ENCODE measurements around the gene KCTD5.
"Not testable (repeated sequence)": the region's sequence is repeated elsewhere in the genome, so short reads cannot be mapped to it uniquely, and the experiment has no call there.

Gene KCTD5

DNA sequence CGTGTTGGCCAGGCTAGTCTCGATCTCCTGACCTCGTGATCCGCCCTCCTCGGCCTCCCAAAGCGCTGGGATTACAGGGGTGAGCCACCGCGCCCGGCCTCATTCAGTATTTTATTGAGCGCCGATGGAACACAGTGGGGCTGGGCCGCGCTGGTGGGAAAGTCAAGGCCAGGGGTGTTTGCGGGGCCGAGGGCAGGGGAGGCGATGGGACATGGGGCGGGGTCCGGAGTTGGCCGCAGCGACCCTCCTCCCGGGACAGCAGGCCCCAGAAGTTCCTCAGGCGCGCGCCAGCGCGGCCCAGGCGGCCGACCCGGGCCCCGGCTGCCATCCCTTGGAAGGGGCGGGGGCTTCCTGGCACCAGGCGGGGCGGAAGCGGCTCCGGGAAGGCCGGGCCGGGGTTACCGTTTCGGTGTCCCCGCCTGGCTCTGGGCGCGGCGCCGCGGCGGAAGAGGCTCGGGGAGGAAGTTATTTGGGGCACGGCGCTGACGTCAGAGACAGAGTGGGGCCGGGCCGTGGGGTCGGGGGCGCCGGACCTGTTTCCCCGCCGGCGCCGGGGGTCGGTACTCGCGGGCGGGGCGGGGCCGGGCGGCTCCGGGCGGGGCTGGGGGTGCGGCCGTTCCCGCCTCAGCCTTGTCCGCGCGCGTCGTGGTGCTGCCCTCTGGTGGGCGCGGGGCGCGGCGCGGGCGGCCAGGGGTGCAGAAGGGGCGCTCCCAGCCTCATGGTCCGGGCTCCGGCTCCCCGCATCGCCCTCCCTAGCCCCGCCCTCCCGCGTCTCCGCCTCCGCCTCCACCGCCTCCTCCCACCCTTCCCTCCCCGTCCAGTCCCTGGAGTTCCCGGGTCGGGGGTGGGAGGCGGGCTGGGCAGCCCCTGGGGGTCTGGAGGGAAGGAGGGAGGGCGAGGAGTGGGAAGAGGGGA, 38.7 kb downstream of the KCTD5 start:
- Histone ChIP-seq H3K36me3 (ENCODE audit: insufficient read depth, low read length) (no peaks in the 10 kb centered on the region), H3K4me1 (ENCODE audit: insufficient read depth, low read length) (no peaks in the 10 kb centered on the region), H3K4me3 (ENCODE audit: low read length) (peak overlapping the region; percentile 66), H3K9ac (ENCODE audit: low read depth, low read length) (peak overlapping the region; percentile 74), H3K27ac (ENCODE audit: low read depth, low read length) (peak overlapping the region; percentile 79), H3K27me3 (ENCODE audit: insufficient read depth, low read length) (no peaks in the 10 kb centered on the region), H3K9me3 (ENCODE audit: insufficient read depth, low read depth, low read length) (no peaks in the 10 kb centered on the region)
- WGBS, result 2% methylated on average over 88 of the region's 99 CpGs

DNA sequence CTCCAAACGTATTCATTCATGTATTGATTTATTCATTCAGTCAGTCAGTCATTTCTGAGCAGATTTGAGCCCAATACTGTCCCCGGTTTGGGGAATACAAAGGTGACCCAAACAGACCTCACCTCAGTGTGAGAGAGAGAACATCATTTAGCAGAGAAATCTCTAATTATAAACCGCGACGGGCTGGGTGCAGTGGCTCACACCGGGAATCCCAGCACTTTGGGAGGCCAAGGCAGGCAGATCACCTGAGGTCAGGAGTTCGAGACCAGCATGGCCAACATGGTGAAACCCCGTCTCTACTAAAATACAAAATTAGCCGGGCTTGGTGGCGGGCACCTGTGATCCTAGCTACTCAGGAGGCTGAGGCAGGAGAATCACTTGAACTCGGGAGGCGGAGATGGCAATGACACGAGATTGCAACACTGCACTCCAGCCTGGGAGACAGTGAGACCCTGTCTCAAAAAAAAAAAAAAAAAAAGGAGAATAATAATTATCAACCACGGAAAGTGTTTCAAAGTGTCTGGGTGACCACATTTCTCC, 39.4 kb downstream of the KCTD5 start:
- H3K9ac ChIP-seq (ENCODE audit: low read depth, low read length), result peak overlapping the region; percentile 63
- H3K27me3 ChIP-seq (ENCODE audit: insufficient read depth, low read length); H3K4me1 ChIP-seq (ENCODE audit: insufficient read depth, low read length); H3K9me3 ChIP-seq (ENCODE audit: insufficient read depth, low read depth, low read length); H3K36me3 ChIP-seq (ENCODE audit: insufficient read depth, low read length): not testable (repeated sequence)
- peak overlapping the region; percentile 79; the same call in 1 of the 2 replicates for H3K27ac ChIP-seq (ENCODE audit: low read depth, low read length)
- 58% methylated on average over 13 of the region's 14 CpGs for WGBS
- peak overlapping the region; percentile 66 for H3K4me3 ChIP-seq (ENCODE audit: low read length)

DNA sequence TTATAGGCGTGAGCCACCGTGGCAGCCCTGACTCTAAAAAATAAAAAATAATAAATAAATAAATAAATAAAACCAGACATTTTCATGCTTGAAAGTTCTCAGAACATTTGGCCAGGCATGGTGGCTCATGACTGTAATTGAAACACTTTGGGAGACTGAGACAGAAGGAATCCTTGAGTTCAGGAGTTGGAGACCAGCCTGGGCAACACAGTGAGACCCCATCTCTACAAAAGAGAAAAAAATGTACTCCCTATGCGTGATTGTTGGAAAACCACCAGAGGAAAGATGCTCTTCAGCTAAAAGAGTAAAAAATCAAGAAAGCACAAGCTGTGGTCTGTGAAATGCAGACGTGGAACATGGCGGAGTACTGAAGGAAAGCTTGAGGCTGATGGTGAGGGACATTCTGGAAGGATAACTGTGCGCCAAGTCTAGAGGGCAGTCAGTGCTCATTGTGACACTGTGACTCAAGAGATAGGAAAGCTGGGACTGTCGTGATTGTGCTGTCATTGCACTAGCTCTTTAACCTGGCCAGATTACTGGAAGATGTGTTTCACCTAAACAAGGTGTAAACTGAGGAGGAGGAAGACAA, 41.9 kb downstream of the KCTD5 start:
- no peak overlapping the region for H3K4me3 ChIP-seq (ENCODE audit: low read length)
- no peak overlapping the region for H3K9ac ChIP-seq (ENCODE audit: low read depth, low read length)

DNA sequence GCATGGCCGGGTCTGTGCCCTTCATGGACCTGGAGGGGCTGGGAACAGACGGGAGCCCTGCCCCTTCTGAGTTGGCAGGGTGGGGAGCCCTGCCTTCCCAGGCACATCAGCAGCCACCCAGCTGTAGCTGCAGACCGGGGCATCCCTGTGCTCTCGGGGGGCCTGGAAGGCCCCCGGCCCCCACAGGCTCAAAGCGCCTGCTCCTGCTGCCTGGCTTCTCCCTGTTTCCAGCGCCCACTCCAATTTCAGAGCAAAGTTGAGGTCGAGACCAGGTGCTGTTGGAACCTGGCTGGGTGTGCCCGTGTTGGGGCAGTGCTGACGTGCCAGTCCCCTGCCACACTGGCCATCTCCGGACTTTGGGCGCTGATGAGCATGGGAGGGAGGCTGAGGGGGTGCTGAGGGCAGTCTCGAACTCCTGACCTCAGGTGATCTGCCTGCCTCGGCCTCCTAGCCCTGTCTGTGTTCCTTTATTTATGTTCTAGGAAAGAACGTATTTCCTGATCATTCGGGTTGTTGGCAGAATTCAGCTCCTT, 42.6 kb downstream of the KCTD5 start:
- Histone ChIP-seq H3K9me3 (ENCODE audit: insufficient read depth, low read depth, low read length) (no peaks in the 10 kb centered on the region), H3K4me1 (ENCODE audit: insufficient read depth, low read length) (no peaks in the 10 kb centered on the region), H3K4me3 (ENCODE audit: low read length) (no peak overlapping the region), H3K27ac (ENCODE audit: low read depth, low read length) (no peak overlapping the region), H3K27me3 (ENCODE audit: insufficient read depth, low read length) (no peaks in the 10 kb centered on the region), H3K36me3 (ENCODE audit: insufficient read depth, low read length) (no peaks in the 10 kb centered on the region), H3K9ac (ENCODE audit: low read depth, low read length) (no peak overlapping the region)
- WGBS, result 90% methylated on average over 16 of the region's 16 CpGs

More for the DNA sequence above, 41.9 kb downstream of the KCTD5 start:
- Histone ChIP-seq H3K36me3 (ENCODE audit: insufficient read depth, low read length) (no peaks in the 10 kb centered on the region), H3K4me1 (ENCODE audit: insufficient read depth, low read length) (no peaks in the 10 kb centered on the region), H3K9me3 (ENCODE audit: insufficient read depth, low read depth, low read length) (no peaks in the 10 kb centered on the region), H3K27me3 (ENCODE audit: insufficient read depth, low read length) (no peaks in the 10 kb centered on the region), H3K27ac (ENCODE audit: low read depth, low read length) (no peak overlapping the region)
- WGBS, result 85% methylated on average over 5 of the region's 7 CpGs

DNA sequence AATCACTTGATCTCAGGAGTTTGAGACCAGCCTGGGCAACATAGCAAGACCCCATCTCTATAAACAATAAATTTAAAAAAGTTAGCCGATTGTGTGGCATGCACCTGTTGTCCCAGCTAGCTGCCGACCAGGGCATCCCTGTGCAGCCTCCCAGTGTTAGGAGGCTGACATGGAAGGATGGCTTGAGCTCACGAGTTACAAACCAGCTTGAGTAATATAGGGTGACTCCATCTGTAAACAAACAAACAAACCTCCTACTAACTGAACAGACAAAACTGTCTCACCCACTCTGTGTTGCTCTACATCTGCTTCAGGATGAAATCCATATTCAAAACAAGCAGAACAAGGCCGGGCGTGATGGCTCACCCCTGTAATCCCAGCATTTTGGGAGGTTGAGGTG, 44.6 kb downstream of the KCTD5 start:
- H3K9ac ChIP-seq (ENCODE audit: low read depth, low read length), result no peak overlapping the region
- 89% methylated on average over 5 of the region's 5 CpGs for WGBS
- no peaks in the 10 kb centered on the region for H3K9me3 ChIP-seq (ENCODE audit: insufficient read depth, low read depth, low read length)
- H3K4me3 ChIP-seq (ENCODE audit: low read length), result no peak overlapping the region
- no peak overlapping the region for H3K27ac ChIP-seq (ENCODE audit: low read depth, low read length)
- H3K4me1 ChIP-seq (ENCODE audit: insufficient read depth, low read length), result no peaks in the 10 kb centered on the region
- H3K36me3 ChIP-seq (ENCODE audit: insufficient read depth, low read length), result no peaks in the 10 kb centered on the region
- no peaks in the 10 kb centered on the region for H3K27me3 ChIP-seq (ENCODE audit: insufficient read depth, low read length)

DNA sequence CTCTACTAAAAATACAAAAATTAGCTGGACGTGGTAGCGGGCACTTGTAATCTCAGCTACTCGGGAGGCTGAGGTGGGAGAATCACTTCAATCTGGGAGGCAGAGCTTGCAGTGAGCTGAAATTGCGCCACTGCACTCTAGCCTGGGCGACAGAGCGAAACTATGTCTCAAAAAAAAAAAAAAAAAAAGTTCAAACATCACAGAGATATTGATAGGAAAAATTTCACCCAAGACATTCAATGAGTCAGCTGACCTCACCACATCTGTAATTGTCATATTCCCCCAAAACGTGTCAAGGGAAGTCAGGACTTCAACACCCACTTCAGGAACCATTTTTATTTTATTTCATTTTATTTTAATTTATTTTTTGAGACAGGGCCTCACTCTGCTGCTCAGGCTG, 45.7 kb downstream of the KCTD5 start:
- Histone ChIP-seq H3K27ac (ENCODE audit: low read depth, low read length) (no peak overlapping the region), H3K36me3 (ENCODE audit: insufficient read depth, low read length) (no peaks in the 10 kb centered on the region)
- WGBS, result 89% methylated on average over 5 of the region's 7 CpGs

DNA sequence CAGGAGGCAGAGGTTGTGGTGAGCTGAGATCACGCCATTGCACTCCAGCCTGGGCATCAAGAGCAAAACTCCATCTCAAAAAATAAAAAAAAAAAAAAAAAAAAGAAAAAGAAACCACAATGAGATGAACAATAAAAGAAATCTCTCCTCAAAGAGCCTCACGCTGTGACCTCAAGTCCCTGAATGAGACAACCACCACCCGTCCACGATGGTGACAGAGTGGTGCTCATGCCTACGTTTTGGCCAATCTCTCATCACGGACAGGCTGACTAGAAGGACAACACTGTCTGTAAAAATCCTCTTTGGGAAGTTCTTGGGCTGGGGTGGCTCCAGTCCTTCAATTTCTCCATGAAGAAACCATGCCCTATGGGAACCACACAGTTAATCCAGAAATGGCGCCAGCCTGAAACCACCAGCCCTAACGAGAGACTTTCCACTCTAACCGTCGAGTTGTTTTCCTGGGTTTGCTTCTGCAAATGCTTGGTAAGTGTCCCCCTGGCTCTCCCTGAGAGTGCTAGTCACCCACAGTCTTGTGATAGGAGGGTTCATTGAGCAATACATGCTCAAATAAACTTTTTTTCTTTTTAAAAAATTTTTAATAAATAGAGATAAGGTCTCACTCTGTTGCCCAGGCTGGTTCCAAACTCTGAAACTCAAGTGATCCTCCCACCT, 52.7 kb downstream of the KCTD5 start:
- Histone ChIP-seq H3K27ac (ENCODE audit: low read depth, low read length) (no peak overlapping the region), H3K27me3 (ENCODE audit: insufficient read depth, low read length) (no peaks in the 10 kb centered on the region)

More for the DNA sequence above, 45.7 kb downstream of the KCTD5 start:
- H3K27me3 ChIP-seq (ENCODE audit: insufficient read depth, low read length), result no peaks in the 10 kb centered on the region
- H3K4me3 ChIP-seq (ENCODE audit: low read length), result no peak overlapping the region
- H3K4me1 ChIP-seq (ENCODE audit: insufficient read depth, low read length), result no peaks in the 10 kb centered on the region
- H3K9me3 ChIP-seq (ENCODE audit: insufficient read depth, low read depth, low read length), result no peaks in the 10 kb centered on the region
- no peak overlapping the region for H3K9ac ChIP-seq (ENCODE audit: low read depth, low read length)

DNA sequence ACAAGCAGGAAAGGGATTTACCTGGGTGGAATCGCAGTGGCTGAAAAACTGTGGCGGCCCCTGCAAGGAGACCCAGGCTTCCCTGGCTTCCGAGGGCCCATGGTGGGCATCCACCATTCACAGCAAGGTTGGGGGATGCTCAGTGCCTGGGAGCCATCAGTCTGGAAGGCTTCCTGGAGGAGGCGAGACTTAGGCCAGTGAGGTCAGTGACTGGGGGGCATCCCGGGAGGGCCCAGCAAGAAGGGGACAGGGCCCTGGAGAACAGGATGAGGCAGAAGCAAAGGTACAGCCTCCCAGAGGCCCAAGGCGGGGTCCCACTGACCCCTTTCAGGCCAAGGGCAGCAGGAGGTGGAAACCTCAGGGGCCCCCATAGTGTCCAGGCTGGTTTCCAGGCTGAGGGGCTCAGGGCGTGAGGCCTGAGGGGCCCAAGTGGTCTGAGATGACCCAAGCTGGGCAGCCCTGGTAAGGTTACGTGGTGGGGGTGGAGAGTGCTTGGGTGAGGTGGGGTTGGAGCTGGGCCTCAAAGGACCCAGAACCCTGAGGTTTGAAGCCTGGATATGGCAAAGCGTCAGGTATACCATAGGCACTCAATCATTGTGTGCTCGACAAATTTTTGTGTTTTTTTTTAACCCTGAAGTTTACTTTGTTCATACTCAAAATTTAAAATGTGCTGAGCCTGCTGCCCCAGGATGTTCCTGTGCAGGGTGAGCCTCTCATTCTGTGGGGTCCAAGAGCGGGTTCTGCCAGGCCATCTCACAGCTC, 54.3 kb downstream of the KCTD5 start:
- H3K27ac ChIP-seq (ENCODE audit: low read depth, low read length), result no peak overlapping the region
- H3K4me3 ChIP-seq (ENCODE audit: low read length), result no peak overlapping the region
- 91% methylated on average over 11 of the region's 11 CpGs for WGBS
- H3K4me1 ChIP-seq (ENCODE audit: insufficient read depth, low read length), result no peaks in the 10 kb centered on the region
- no peaks in the 10 kb centered on the region for H3K27me3 ChIP-seq (ENCODE audit: insufficient read depth, low read length)
- no peaks in the 10 kb centered on the region for H3K9me3 ChIP-seq (ENCODE audit: insufficient read depth, low read depth, low read length)
- H3K9ac ChIP-seq (ENCODE audit: low read depth, low read length), result no peak overlapping the region
- H3K36me3 ChIP-seq (ENCODE audit: insufficient read depth, low read length), result no peaks in the 10 kb centered on the region

More for the DNA sequence above, 52.7 kb downstream of the KCTD5 start:
- no peak overlapping the region for H3K9ac ChIP-seq (ENCODE audit: low read depth, low read length)
- no peak overlapping the region for H3K4me3 ChIP-seq (ENCODE audit: low read length)
- H3K9me3 ChIP-seq (ENCODE audit: insufficient read depth, low read depth, low read length), result no peaks in the 10 kb centered on the region
- no peaks in the 10 kb centered on the region for H3K4me1 ChIP-seq (ENCODE audit: insufficient read depth, low read length)
- no peaks in the 10 kb centered on the region for H3K36me3 ChIP-seq (ENCODE audit: insufficient read depth, low read length)
- 94% methylated on average over 10 of the region's 10 CpGs for WGBS

DNA sequence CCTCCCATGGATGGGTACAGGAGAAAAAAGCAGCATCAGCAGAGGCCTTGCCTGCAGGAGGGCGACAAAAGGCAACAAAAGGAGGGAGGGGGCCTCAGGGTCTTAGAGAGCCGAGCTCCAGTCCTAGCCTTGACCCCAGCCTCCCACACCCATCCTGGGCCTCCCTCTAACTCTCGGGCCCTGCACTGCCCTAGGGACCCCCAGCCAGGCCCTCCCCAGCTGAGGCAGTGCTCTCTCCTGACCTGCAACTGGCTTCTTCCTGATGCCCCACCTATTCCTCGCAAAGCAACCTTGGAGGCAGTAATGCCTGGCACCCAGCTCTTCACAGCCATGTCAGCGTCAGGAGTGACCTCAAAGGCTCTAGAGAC, 54.9 kb downstream of the KCTD5 start:
- no peak overlapping the region for H3K9ac ChIP-seq (ENCODE audit: low read depth, low read length)

DNA sequence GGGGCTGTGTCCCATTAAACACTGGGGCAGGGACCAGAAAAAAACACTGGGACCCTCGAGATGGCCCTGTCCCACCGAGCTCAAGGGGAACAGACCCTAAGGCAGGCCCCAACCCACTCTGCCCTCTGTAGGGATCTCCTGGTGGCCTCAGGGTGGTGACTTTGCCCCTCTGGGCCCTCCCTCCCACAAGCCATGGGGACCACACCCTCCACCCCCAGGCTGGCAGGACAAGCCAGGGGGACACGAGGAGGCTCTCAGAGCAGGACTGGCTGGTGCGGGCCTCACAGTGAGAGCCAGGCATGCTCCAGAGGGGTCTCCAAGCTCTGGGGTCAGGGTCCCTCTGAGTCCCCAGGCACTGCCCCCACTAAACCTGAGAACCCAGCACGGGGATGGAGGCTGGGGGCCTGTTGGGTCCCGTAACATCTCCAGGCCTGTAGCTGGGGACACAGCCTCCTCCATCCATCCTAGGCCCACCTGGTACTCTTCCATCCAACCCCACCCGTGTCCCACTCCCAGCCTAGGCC, 55.6 kb downstream of the KCTD5 start:
- Histone ChIP-seq H3K9ac (ENCODE audit: low read depth, low read length) (no peak overlapping the region), H3K27ac (ENCODE audit: low read depth, low read length) (no peak overlapping the region), H3K4me1 (ENCODE audit: insufficient read depth, low read length) (no peaks in the 10 kb centered on the region), H3K4me3 (ENCODE audit: low read length) (no peak overlapping the region), H3K36me3 (ENCODE audit: insufficient read depth, low read length) (no peaks in the 10 kb centered on the region), H3K9me3 (ENCODE audit: insufficient read depth, low read depth, low read length) (no peaks in the 10 kb centered on the region), H3K27me3 (ENCODE audit: insufficient read depth, low read length) (no peaks in the 10 kb centered on the region)
- WGBS, result 78% methylated on average over 7 of the region's 7 CpGs

More for the DNA sequence above, 54.9 kb downstream of the KCTD5 start:
- H3K36me3 ChIP-seq (ENCODE audit: insufficient read depth, low read length), result no peaks in the 10 kb centered on the region
- no peaks in the 10 kb centered on the region for H3K4me1 ChIP-seq (ENCODE audit: insufficient read depth, low read length)
- WGBS, result 74% methylated on average over 5 of the region's 5 CpGs
- no peak overlapping the region for H3K4me3 ChIP-seq (ENCODE audit: low read length)
- H3K27ac ChIP-seq (ENCODE audit: low read depth, low read length), result no peak overlapping the region
- H3K27me3 ChIP-seq (ENCODE audit: insufficient read depth, low read length), result no peaks in the 10 kb centered on the region
- no peaks in the 10 kb centered on the region for H3K9me3 ChIP-seq (ENCODE audit: insufficient read depth, low read depth, low read length)
